Measurements from ENCODE around the gene TMEM150A.

DNA sequence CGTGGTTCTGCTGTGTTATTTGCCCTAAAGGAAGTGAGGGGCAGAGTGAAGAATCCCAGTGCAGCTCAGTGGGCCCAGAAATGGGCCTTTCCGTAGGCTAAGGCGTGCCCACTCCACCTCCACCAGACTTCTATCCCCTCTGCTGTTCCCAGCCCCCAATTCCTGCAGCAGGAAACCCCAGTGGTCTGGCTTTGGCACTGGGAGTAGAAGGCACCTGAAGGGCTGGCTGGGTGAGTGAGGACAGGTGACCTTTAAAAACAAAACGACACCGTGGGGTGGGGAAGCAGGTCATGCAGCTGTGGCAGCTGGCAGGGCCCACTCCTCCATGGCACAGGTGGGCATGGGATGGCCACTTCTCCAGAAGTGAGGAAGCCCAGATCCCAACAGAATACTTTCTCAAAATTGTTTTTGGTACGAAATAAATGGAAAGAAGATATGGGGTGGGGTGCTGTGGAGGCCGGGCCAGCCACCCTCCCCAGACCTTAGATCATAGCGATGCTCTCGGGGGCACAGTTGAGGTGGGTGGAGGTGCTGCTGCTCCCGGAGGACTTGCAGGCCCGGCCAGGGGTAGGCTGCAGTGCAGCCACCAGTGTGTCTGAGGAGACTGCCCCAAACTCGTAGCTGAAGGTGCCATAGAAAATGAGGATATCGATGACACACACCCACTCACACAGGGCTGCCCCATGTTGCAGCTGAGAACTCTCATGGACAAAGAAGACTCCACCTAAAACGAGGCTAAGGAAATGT, 3.7 kb downstream of the TMEM150A start:
- no peak for TF ChIP-seq POLR2AphosphoS5 (IDR thresholded peaks at IDR 0.05; ENCODE audit: low read depth, low read length)
- TF ChIP-seq, protein P1, sequence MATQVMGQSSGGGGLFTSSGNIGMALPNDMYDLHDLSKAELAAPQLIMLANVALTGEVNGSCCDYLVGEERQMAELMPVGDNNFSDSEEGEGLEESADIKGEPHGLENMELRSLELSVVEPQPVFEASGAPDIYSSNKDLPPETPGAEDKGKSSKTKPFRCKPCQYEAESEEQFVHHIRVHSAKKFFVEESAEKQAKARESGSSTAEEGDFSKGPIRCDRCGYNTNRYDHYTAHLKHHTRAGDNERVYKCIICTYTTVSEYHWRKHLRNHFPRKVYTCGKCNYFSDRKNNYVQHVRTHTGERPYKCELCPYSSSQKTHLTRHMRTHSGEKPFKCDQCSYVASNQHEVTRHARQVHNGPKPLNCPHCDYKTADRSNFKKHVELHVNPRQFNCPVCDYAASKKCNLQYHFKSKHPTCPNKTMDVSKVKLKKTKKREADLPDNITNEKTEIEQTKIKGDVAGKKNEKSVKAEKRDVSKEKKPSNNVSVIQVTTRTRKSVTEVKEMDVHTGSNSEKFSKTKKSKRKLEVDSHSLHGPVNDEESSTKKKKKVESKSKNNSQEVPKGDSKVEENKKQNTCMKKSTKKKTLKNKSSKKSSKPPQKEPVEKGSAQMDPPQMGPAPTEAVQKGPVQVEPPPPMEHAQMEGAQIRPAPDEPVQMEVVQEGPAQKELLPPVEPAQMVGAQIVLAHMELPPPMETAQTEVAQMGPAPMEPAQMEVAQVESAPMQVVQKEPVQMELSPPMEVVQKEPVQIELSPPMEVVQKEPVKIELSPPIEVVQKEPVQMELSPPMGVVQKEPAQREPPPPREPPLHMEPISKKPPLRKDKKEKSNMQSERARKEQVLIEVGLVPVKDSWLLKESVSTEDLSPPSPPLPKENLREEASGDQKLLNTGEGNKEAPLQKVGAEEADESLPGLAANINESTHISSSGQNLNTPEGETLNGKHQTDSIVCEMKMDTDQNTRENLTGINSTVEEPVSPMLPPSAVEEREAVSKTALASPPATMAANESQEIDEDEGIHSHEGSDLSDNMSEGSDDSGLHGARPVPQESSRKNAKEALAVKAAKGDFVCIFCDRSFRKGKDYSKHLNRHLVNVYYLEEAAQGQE (IDR thresholded peaks at IDR 0.05; ENCODE audit: insufficient read depth in 1 of 2, low read depth in 2 of 2, low read length in 2 of 2), result no peak
